ENCODE data around the gene SLC31A1.

SLC31A1 gene

DNA sequence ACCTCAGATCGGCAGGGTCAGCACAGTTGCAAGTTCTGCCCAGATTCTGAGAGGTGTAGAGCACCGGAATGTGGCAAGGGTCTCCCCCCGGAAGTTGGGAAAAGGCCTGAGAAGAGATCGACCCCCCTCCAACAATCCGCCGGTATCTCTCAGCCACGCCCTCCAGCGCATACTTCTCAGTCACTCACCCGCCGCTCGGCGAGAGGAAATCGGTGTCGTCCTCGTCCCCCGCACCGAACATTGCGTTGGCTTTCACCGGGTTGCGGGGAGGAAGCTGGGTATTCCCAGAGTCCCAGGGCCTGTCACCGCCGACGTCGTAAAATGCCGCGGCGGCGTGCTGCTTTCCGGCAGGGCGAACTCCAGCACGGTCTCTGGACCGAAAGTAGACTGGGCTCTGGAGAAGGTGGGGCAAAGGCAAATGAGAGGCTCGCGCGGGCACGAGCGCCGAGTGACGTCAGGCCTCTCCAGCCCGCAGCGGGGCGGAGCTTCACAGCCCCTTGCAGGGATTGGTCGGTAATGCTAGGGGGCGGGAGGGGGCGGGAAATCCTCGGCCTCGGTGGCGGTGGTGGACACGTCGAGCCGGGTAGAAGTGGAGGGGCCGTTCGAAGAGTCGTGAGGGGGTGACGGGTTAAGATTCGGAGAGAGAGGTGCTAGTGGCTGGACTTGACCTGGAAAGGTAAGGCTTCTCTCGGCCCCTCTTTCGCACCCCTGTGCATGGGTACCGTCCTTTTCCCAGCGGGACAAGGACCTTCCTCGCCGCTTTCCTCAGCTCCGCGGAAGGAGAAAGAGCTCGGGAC, at the start of gene SLC31A1, which contains the start of gene FKBP15:
SLC31A1 (plus strand) TSS at position 542 of the 797 bp plus-strand sequence. CDS start 34,605 bp downstream, outside the sequence.
FKBP15 (minus strand) TSS at position 275 of the 797 bp plus-strand sequence; CDS start at position 241, 34 bp downstream.
- peak within 1 kb of the TSS; percentile 86 for H3K4me3 ChIP-seq (ENCODE audit: low read length)
- H3K27ac ChIP-seq (ENCODE audit: low read length), result peak within 1 kb of the TSS; percentile 28
- peak within 1 kb of the TSS; percentile 87 for H3K9ac ChIP-seq (ENCODE audit: low read depth, low read length)
- no peaks in the 10 kb centered on the region for H3K27me3 ChIP-seq (ENCODE audit: insufficient read depth, low read length)
- H3K4me1 ChIP-seq (ENCODE audit: insufficient read depth, low read length), result peaks cover 14% of the 10 kb centered on the region
- no peaks in the 10 kb centered on the region for H3K9me3 ChIP-seq (ENCODE audit: insufficient read depth, low read depth, low read length)
- H3K36me3 ChIP-seq (ENCODE audit: insufficient read depth, low read depth, low read length), result peaks cover 5% of the 10 kb centered on the region; the same call in 1 of the 2 replicates

DNA sequence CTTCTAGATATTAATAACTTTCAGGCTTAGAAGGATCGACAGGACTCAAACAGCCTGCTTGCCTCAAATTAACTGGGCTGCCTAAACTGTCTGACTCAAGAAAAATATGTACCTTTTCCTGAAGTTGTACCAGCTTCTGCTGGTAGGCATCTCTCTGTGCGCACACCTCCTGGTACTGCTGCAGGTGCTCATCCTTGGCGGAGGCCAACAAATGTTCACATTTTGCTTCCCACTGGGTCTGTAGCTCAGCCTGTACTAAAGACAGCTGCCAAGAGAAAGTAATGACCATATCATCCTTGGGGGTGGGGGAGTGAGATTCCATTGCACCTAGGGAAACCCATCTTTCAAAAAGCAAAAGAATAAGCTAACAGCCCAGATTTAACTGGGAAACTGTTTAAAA, 48.0 kb upstream of the SLC31A1 start:
- H3K4me1 ChIP-seq (ENCODE audit: insufficient read depth, low read length), result no peaks in the 10 kb centered on the region
- H3K27ac ChIP-seq (ENCODE audit: low read length), result no peak overlapping the region
- H3K9me3 ChIP-seq (ENCODE audit: insufficient read depth, low read depth, low read length), result no peaks in the 10 kb centered on the region
- H3K27me3 ChIP-seq (ENCODE audit: insufficient read depth, low read length), result no peaks in the 10 kb centered on the region
- H3K4me3 ChIP-seq (ENCODE audit: low read length), result no peak overlapping the region
- no peak overlapping the region for H3K9ac ChIP-seq (ENCODE audit: low read depth, low read length)
- H3K36me3 ChIP-seq (ENCODE audit: insufficient read depth, low read depth, low read length), result peaks cover 81% of the 10 kb centered on the region

DNA sequence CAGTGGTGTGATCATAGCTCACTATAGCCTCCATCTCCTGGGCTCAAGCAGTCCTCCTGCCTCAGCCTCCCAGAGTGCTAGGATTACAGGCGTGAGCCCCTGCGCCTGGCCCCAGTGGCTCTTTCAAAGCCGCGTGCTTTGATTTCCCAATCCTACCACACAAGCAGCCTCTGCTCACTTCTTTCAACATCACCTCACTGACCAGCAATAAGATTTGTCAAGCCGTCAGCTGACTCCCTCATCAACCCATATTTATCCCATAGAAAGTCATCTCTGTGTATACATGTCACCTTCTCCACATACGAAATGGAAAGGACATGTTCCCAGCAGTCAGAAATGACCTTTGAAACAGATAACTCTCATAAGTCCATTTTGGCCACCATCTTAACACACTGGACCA, 44.5 kb upstream of the SLC31A1 start:
- Histone ChIP-seq H3K4me3 (ENCODE audit: low read length) (no peak overlapping the region), H3K9ac (ENCODE audit: low read depth, low read length) (no peak overlapping the region), H3K27me3 (ENCODE audit: insufficient read depth, low read length) (no peaks in the 10 kb centered on the region), H3K9me3 (ENCODE audit: insufficient read depth, low read depth, low read length) (no peaks in the 10 kb centered on the region), H3K4me1 (ENCODE audit: insufficient read depth, low read length) (no peaks in the 10 kb centered on the region), H3K27ac (ENCODE audit: low read length) (no peak overlapping the region), H3K36me3 (ENCODE audit: insufficient read depth, low read depth, low read length) (peaks cover 78% of the 10 kb centered on the region)

DNA sequence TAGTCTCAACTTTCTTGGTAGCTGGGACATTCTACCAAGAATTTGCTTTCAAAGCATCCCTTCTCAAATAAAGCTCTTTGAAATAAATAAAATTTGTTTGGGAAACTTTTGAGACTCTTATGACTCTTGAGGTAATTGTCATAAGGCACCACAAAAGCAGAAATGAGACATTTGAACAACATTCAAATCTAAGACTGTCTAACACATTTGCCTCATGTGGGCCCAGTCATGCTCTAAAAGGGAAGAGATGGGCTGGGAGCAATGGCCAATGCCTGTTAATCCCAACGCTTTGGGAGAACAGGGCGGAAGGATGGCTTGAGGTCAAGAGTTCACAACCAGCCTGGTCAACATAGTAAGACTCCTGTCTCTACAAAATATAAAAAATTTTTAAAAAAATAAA, 44.1 kb upstream of the SLC31A1 start:
- Histone ChIP-seq H3K27ac (ENCODE audit: low read length) (no peak overlapping the region), H3K9ac (ENCODE audit: low read depth, low read length) (no peak overlapping the region), H3K9me3 (ENCODE audit: insufficient read depth, low read depth, low read length) (no peaks in the 10 kb centered on the region), H3K4me3 (ENCODE audit: low read length) (no peak overlapping the region), H3K27me3 (ENCODE audit: insufficient read depth, low read length) (no peaks in the 10 kb centered on the region), H3K4me1 (ENCODE audit: insufficient read depth, low read length) (no peaks in the 10 kb centered on the region), H3K36me3 (ENCODE audit: insufficient read depth, low read depth, low read length) (peaks cover 83% of the 10 kb centered on the region)

DNA sequence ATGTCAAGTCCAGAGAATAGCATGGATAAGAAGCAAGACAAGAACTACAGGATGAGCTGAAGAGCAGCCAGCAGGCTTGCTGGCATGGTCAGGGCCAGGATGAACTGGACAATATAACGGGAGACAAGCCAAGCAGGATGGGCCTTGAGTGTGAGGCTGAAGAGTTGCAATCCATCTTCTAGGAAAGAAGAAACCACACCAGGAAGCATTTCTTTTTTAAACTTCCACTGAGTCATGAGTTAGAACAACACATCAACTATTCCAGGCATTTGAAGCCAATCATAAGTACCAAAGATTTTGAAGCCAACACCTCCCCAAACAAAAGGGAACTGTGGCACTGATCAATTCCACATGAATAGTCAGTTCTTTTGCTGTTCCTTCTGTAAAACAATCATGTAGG, 43.3 kb upstream of the SLC31A1 start:
- H3K9me3 ChIP-seq (ENCODE audit: insufficient read depth, low read depth, low read length), result no peaks in the 10 kb centered on the region
- no peak overlapping the region for H3K27ac ChIP-seq (ENCODE audit: low read length)
- no peaks in the 10 kb centered on the region for H3K4me1 ChIP-seq (ENCODE audit: insufficient read depth, low read length)
- no peaks in the 10 kb centered on the region for H3K27me3 ChIP-seq (ENCODE audit: insufficient read depth, low read length)
- H3K4me3 ChIP-seq (ENCODE audit: low read length), result no peak overlapping the region
- H3K9ac ChIP-seq (ENCODE audit: low read depth, low read length), result no peak overlapping the region
- peaks cover 83% of the 10 kb centered on the region for H3K36me3 ChIP-seq (ENCODE audit: insufficient read depth, low read depth, low read length)

DNA sequence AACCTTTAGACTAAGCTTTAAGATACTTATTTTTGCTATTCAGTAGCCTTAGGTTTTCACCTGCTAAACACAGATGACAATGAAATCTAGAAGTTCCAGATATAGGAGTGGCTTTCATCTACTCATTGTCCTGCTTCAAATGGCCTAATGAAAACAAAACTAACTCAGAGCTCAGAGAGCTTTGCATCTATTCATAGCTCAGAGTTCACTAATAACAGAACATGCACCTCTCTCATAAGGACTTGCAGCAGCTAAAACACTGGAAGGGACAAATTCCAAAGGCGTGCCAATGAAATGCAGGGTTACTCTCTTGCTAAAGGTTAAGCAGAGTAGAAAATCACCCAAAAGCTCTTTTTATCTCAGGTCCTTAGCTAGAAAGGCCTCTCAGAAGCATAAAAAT, 41.5 kb upstream of the SLC31A1 start:
- Histone ChIP-seq H3K4me1 (ENCODE audit: insufficient read depth, low read length) (no peaks in the 10 kb centered on the region), H3K9me3 (ENCODE audit: insufficient read depth, low read depth, low read length) (no peaks in the 10 kb centered on the region), H3K27me3 (ENCODE audit: insufficient read depth, low read length) (no peaks in the 10 kb centered on the region), H3K27ac (ENCODE audit: low read length) (no peak overlapping the region), H3K9ac (ENCODE audit: low read depth, low read length) (no peak overlapping the region), H3K36me3 (ENCODE audit: insufficient read depth, low read depth, low read length) (peaks cover 85% of the 10 kb centered on the region), H3K4me3 (ENCODE audit: low read length) (no peak overlapping the region)

DNA sequence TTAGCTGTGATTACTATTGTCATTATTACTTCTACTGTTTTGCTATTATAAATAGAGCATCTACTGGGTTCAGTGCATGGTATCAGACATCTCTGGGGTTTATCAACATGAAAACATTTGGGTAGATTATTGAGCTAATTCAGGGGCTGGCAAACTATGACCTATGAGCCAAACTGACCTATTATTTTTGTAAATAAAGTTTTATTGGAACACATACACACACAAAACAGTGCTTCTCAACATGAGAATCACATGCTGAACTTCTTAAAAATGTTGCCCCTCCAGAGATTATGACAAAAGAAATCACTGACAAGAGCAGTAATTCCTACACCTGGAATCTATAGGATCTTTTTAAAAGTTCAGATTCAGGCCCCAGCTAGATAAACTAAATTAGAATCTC, 40.2 kb upstream of the SLC31A1 start:
- Histone ChIP-seq H3K27me3 (ENCODE audit: insufficient read depth, low read length) (no peaks in the 10 kb centered on the region), H3K9ac (ENCODE audit: low read depth, low read length) (no peak overlapping the region), H3K9me3 (ENCODE audit: insufficient read depth, low read depth, low read length) (no peaks in the 10 kb centered on the region), H3K4me3 (ENCODE audit: low read length) (no peak overlapping the region), H3K4me1 (ENCODE audit: insufficient read depth, low read length) (no peaks in the 10 kb centered on the region), H3K27ac (ENCODE audit: low read length) (no peak overlapping the region), H3K36me3 (ENCODE audit: insufficient read depth, low read depth, low read length) (peaks cover 92% of the 10 kb centered on the region)

DNA sequence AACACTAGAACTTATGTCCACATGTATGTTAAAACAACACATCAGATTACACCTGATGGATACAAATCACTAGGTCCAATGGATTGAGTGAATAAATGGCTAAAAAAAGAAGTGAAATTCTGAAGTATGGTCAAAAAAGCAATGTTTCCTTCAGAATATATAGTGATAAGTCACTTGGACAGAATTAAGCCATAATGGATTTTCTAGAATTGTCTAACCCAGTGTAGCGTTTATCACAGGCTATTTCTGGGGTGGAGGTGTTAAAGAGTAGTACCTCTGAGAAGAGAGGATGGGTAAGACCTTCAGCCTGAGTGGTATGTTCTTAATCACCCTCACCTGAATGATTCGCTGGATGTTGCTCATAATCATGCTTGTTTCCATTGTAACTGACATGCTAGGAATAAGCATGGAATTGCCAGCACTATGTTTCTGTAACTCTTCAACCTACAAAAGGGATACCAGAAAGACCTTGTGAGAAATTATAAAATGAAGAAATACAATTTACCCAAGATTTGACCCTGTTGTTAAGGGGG, 37.3 kb upstream of the SLC31A1 start:
- H3K27me3 ChIP-seq (ENCODE audit: insufficient read depth, low read length), result no peaks in the 10 kb centered on the region
- no peak overlapping the region for H3K9ac ChIP-seq (ENCODE audit: low read depth, low read length)
- H3K36me3 ChIP-seq (ENCODE audit: insufficient read depth, low read depth, low read length), result peaks cover 90% of the 10 kb centered on the region
- no peak overlapping the region for H3K4me3 ChIP-seq (ENCODE audit: low read length)
- H3K27ac ChIP-seq (ENCODE audit: low read length), result no peak overlapping the region
- H3K9me3 ChIP-seq (ENCODE audit: insufficient read depth, low read depth, low read length), result no peaks in the 10 kb centered on the region
- H3K4me1 ChIP-seq (ENCODE audit: insufficient read depth, low read length), result no peaks in the 10 kb centered on the region

DNA sequence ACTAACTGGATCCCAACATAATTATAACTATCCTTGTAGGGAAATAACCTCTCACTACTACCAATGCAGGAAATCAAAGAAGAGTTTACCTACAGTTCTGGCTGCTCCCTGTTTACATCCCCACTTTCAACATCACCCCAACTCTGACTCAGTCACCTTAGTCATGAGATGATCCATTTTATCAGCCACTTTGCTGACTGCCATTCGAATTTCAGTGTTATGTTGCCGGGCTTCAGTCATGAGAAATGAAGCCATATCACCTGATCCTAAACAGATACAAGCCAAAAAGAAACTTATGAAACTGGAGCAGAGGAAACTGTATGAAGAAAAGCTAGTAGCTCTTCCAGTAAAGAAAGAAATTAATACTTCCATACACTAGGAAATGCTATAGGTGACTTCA, 36.8 kb upstream of the SLC31A1 start:
- peaks cover 91% of the 10 kb centered on the region for H3K36me3 ChIP-seq (ENCODE audit: insufficient read depth, low read depth, low read length)
- no peaks in the 10 kb centered on the region for H3K4me1 ChIP-seq (ENCODE audit: insufficient read depth, low read length)
- H3K4me3 ChIP-seq (ENCODE audit: low read length), result no peak overlapping the region
- no peaks in the 10 kb centered on the region for H3K9me3 ChIP-seq (ENCODE audit: insufficient read depth, low read depth, low read length)
- H3K9ac ChIP-seq (ENCODE audit: low read depth, low read length), result no peak overlapping the region
- no peaks in the 10 kb centered on the region for H3K27me3 ChIP-seq (ENCODE audit: insufficient read depth, low read length)
- H3K27ac ChIP-seq (ENCODE audit: low read length), result no peak overlapping the region

DNA sequence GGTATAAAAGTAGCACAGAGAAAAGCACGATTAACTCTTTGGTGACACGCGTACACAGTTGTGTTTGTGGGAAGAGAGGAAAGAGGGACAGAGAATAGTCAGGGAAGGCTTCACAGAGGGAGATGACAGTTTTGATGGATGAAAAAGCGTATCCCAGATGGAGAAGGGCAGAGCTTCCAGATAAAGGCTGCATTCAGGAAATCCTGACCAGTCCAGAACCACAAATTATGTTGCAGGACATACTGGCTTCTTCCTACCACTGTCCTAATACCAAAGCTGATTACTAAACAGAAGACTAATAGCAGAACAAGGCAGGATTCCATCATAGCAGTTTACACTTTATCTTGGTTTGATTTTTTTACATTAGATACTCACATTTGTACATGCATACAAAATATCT, 36.1 kb upstream of the SLC31A1 start:
- Histone ChIP-seq H3K27ac (ENCODE audit: low read length) (no peak overlapping the region), H3K4me1 (ENCODE audit: insufficient read depth, low read length) (no peaks in the 10 kb centered on the region), H3K4me3 (ENCODE audit: low read length) (no peak overlapping the region), H3K9ac (ENCODE audit: low read depth, low read length) (no peak overlapping the region), H3K27me3 (ENCODE audit: insufficient read depth, low read length) (no peaks in the 10 kb centered on the region), H3K9me3 (ENCODE audit: insufficient read depth, low read depth, low read length) (no peaks in the 10 kb centered on the region), H3K36me3 (ENCODE audit: insufficient read depth, low read depth, low read length) (peaks cover 89% of the 10 kb centered on the region)

DNA sequence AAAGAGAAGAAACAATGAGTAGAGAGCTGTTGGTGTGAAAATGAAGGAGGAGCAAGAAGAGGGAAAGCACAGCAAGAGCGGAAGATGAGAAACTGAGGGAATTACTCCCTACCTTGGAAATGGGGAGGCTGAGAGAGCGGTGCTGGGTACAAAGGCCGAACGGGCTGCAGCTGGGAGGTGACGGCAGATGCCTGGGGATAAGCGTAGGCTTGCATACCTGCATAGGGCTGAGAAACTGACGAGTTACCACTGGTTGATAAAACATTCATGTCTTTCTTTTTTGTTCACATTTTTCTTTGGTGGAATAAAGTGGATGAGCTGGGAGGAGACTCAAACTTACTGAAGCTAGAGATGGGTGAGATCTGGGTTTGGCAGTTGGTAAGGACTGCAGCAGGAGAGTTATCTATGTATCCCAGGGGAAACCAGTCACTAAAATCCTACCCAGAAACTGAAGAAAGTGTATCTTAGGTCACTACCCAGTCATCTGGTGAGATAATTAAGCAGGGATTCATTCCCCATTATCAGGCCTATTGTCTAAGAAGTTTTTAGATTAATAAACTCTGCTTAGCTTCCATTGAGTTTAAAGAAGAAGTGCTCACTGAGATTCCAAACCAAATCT, 35.1 kb upstream of the SLC31A1 start:
- Histone ChIP-seq H3K4me1 (ENCODE audit: insufficient read depth, low read length) (no peaks in the 10 kb centered on the region), H3K36me3 (ENCODE audit: insufficient read depth, low read depth, low read length) (peaks cover 80% of the 10 kb centered on the region), H3K9ac (ENCODE audit: low read depth, low read length) (no peak overlapping the region), H3K27me3 (ENCODE audit: insufficient read depth, low read length) (no peaks in the 10 kb centered on the region), H3K27ac (ENCODE audit: low read length) (no peak overlapping the region), H3K4me3 (ENCODE audit: low read length) (no peak overlapping the region), H3K9me3 (ENCODE audit: insufficient read depth, low read depth, low read length) (no peaks in the 10 kb centered on the region)

Measured in iPS-20b (cell line).